ENCODE results near the gene WDR38.

WDR38 gene

GRCh38 chr9:124859803-124860581 is 6.7 kb downstream of the WDR38 start:
- DNase-seq, result no peak

DNA sequence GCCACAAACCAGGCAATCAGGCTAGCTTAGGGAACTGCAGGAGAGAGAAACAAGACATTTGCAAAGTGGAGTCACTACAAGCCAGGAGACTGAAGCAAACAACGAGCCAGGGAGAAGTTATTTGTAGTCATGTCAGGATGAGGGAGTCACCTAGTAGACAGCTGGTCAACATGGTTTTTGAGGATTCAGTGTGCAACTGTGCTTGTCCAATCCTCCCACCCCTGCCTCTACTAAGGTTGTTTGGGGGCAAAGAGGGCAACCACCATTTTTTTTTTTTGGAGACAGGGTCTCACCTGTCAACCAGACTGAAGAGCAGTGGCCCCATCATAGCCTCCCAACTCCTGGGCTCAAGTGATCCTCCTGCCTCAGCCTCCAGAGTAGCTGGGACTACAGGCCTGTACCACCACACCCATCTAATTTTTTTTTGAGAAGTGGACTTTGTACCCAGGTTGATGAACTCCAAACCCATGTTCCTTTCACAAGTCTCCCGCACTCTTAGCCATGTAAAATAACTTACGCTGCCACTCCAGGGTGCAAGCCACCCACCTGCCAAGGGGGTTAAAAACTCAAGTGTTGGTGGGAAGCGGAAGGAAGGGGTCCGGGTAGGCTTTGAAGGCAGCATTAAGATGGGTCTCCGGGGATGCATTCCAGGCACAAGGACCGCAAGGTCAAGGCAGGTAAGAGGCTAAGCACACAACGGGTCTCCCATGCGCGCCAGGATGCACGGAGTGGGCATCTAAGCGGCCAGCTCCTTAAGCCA is 7.5 kb downstream of the WDR38 start:
- no peak for DNase-seq

DNA sequence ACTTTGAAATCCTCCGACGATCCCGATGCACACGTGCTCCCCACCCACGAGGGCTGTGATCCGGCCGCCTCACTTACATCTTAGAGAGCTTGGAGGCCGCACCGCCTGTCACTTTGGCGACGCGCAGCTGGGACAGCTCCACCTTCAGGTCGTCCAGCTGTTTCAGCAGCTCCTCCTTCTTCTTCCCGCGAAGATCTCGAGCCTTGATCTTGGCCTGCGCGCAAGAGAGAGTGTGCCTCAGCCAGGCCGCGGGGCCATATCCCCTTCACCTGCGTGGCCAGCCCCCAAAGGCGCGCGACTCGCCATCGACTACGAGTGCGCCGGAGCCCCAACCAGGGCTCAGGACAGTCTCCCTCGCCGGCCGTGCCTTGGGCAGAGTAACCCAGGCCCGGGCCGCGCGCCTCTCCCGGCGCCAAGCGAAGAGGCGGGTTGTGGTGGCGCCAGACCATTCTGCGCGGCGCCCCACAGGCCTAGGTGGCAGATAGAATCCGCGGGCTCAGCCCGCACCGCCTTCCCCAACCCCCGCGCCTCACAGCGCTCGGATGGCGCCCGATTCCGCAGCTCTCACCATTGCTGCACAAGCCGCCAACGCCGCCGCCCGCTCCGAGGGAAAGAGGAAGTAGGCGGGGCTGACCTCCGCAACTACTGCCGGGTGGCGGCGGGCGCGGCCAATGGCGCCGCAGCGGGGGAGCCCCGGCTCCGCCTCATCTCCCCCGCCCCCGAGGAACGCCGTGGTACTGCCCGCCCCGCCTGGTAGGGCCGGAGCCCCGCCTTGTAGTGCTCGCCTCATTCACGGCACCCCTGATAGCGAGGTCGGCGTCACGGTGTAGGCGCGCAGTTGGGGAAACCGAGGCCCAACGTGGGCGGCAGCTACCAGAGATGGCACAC is 8.3 kb downstream of the WDR38 start, which contains the start of the genes ARPC5L and RPL35:
Gene ARPC5L, plus strand, starts transcription at position 789 of the 888 bp plus-strand sequence. CDS start 7,161 bp downstream, outside the sequence.
Gene RPL35, minus strand, starts transcription at position 616 of the 888 bp plus-strand sequence. Its CDS starts 45 bp downstream, at position 571.
- DNase-seq, result peak; percentile 84 to 91

DNA sequence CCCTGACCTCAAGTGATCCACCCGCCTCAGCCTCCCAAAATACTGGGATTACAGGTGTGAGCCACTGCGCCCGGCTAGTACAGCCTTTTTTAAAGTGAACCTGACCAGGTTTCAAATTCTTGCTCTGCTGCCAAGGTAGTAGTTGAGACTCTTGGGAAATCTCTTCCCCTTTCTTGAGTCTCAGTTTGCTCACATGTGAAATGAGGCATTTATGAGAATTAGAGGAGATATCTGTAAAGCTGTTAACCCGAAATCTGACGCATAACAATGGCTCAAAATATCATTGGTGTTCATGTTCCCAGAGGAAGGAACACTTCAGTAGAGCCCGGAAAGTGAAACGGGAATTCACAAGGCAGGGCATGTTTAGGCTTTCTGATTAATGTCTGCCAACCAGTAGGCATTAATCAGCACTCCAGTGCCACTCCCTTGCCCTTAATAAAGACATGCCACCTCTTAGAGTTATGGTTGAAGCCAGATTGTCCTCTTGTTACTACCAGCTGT is 10.2 kb downstream of the WDR38 start:
- DNase-seq, result no peak

- peak; percentile 48 to 82 for DNase-seq
Observed at GRCh38 chr9:124868511-124869465, 15.5 kb downstream of the WDR38 start.

DNA sequence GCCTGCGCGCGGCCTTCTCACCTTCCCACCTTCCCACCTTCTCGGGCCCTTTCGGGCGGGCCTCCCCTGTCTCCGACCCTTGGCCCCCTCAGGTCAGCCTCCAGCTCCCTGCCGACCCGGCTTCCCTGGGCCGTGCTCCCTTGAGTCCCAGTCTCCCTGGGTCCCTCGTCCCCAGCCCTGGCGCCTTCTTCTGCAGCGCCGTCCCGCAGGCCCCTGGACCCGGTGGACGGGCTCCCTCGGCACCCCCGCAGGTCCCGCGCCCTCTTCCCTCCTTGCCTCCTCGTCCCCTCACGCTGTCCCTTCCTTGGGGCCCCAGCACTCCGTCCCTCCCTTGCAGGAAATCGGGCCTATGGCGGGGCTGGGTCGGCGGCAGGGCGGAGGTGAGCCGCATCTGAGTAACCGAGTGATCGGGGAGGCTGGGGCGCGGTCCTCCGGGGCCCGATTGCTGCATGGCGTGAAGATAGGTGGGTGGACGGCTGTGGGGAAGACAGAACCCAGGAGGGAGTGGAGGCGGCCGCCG is 16.3 kb downstream of the WDR38 start:
- no peak for DNase-seq

- DNase-seq, result no peak
Observed at GRCh38 chr9:124869986-124870560, 16.8 kb downstream of the WDR38 start.

- no peak for DNase-seq
Observed at GRCh38 chr9:124870723-124871122, 17.5 kb downstream of the WDR38 start.

DNA sequence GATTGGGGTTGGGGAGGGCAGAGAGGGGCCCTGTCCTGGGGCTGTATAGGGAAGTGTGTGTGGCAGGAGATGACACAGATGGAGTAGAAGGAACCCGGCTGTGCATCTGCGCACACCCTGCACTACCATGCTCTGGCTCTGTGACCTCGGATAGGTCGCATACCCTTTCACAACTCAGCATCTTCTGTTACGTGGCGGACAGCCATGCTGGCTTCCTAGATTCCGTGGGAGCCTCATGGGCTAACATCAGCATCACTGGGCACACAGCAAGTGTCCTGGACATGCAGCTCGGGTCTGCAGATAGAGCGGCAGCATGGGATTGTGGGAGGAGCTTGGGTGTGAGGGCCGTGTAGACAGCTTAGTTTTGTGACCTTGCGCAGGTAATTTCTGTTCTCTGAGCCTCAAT is 17.9 kb downstream of the WDR38 start:
- no peak for DNase-seq

- no peak for DNase-seq
Observed at GRCh38 chr9:124873664-124874063, 20.4 kb downstream of the WDR38 start.

- no peak for DNase-seq
Observed at GRCh38 chr9:124875501-124875900, 22.2 kb downstream of the WDR38 start.

- no peak for DNase-seq
Observed at GRCh38 chr9:124877021-124877782, 23.9 kb downstream of the WDR38 start.

DNA sequence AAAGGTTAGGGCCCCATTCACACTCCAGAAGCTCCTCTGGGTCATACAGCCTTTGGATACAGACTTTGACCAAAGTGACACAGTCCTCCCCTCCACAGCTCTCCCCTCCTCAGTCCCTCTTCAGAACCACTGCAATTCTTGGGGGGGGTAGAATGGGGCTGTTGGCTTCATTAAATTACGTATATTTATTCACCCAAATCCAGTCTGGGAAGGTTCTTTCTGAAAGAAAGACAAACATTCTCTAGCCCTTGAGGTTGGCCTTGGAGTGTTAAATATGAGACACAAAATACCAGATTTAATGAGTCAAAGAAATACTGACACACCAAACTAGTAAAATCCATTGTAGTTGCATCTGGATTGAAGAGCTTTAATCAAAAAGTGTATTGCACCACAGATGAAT is 24.8 kb downstream of the WDR38 start:
- DNase-seq, result no peak

DNA sequence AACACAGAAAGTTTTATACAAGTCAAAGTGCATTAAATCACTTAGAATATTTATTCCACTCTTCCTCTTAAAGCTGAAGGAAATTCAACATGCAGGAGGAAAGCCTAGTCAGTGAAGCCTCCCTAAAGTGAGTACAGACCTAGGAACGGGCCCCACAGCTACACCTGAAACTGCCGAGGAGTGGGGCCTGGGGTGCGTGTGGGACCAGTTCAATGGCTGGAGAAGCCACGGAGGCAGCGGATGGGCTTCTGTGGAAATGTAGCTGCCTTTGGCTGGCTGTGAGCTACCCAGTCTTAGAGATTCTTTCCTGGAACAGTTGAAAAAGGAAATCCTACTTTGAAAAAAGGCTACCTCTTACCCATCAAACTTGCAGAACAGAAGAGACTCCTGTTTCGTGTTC is 25.3 kb downstream of the WDR38 start:
- no peak for DNase-seq

DNA sequence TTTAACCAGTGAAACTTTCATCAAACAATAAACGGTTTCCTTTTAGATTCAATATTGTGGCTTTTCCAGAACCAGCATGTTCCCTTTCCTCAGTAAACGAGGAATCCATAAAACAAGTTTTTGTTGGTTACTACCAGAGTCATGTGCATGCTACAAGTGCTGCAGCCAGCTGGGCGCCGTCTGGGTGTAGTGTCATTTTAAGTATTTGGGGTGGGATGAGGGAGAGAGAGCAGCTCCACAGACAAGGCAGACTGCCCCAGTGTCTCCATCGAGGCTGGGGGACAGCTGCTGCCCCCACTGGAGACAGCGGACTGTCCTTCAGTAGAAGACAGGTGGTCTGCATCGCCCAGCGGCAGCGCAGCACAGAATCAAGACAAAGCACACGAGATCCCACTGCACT is 26.0 kb downstream of the WDR38 start:
- DNase-seq, result no peak

- DNase-seq, result no peak
Observed at GRCh38 chr9:124880501-124880900, 27.2 kb downstream of the WDR38 start.

GRCh38 chr9:124881138-124881743 is 28.0 kb downstream of the WDR38 start:
- no peak for DNase-seq

DNA sequence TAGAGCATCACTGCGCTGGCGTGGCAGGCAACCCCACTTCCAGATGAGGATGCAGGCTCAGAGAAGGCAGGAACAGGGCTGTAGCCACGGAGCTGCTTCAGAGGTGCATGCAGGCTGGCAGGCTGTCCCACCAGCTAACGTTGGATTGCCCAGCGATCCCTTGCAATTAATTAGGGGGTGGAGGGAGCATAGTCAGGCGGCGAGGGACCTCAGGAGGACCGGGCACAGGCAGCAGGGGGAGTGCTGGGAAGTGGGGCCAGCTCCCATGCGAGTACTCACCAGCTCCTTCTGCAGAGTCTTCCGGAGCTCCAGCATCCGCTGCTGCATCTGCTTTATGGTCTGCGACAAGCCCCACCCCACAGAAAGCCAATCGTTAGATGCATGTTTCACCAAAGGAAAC is 29.0 kb downstream of the WDR38 start:
- no peak for DNase-seq

DNA sequence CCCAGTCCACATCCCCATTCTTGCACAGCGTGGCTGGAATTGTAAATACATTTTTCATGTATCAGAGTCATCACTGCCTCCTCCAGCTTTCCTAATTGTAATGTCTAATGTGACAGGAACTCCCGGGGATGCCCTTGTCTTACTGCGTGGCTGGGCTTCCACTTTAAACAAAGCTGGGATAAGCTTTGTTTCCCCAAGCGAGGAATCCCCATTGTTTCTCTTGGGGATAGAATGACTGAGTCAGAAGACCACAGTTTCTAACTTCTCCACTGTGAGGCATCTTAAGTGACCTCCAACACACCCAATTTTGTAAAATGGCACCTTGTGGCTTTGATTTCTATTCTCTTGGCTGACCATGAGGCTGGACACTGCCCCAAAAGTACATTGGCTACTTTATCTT is 31.1 kb downstream of the WDR38 start:
- no peak for DNase-seq

DNA sequence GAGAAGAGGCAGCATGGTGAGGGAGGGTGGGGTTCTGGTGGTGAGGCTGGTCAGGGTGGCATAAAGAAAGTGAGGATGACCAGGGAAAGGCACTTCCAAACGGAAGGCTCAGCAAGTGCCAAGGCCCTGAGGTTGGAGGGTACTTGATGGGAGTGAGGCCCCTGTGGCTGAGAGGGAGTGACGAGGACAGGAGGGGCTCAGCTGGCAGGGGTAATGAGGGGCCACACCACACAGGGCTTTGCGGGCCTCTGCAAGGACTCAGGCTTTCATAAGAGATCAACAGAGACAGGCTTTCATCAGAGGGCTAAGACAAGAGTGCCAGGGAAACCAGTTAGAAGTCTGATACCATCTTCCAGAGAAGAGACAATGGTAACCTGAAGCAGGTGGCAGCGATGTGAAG is 32.3 kb downstream of the WDR38 start:
- no peak for DNase-seq
